Gastroesophageal sphincter (tissue), 4 donors: Measurements from ENCODE around the gene TGM3. TPM values are rescaled to one million over a fixed set of nuclear protein-coding genes. Genes with fewer than 3 reads are reported as not detected.

Experiments
- ATAC-seq: fragments of 150-250 bp; one replicate; pipeline ENCODE4 v1.9.1; 2016; ENCODE audit warnings: mild to moderate bottlenecking, moderate library complexity
- H3K27ac ChIP-seq, 4 donors: fragments of 200-600 bp; sonication (generic) in 3 of 4; 1 replicate in 3 of 4; 2 replicates in 1 of 4; pipeline ENCODE4 v1.5.1; 2016 to 2019
- H3K27me3 ChIP-seq: fragments of 200-600 bp; sonication (generic); one replicate; pipeline ENCODE4 v1.5.1; 2019
- H3K36me3 ChIP-seq, 2 donors: fragments of 200-600 bp; sonication (generic); one replicate each; pipeline ENCODE4 v1.5.1; 2019; ENCODE audit warnings: control low read depth in 1 of 2
- H3K4me1 ChIP-seq, 3 donors: fragments of 200-600 bp; sonication (generic); 1 replicate in 2 of 3; 2 replicates in 1 of 3; pipeline ENCODE4 v1.5.1; 2016 to 2019; ENCODE audit warnings: control low read depth in 2 of 3
- H3K4me3 ChIP-seq, 2 donors: fragments of 200-600 bp; sonication (generic); one replicate each; pipeline ENCODE4 v1.5.1; 2019; ENCODE audit warnings: mild to moderate bottlenecking in 1 of 2, moderate library complexity in 1 of 2
- H3K9me3 ChIP-seq, 3 donors: fragments of 200-600 bp; sonication (generic); one replicate each; pipeline ENCODE4 v1.5.1; 2017 to 2019; ENCODE audit warnings: control low read depth in 2 of 3
- CTCF ChIP-seq, 4 experiments: fragments of 200-600 bp in 2 of 4; fragments of 450-650 bp in 2 of 4; sonication (generic) in 1 of 4; IDR thresholded peaks; one replicate each; pipeline ENCODE4 v1.5.1; 2017 to 2019; ENCODE audit warnings: antibody characterized with exemption in 4 of 4, mild to moderate bottlenecking in 2 of 4, moderate library complexity in 2 of 4
- EP300 ChIP-seq: sonication (generic); formaldehyde crosslinking; IDR thresholded peaks from one replicate; pipeline ENCODE4 v1.6.1; 2017; ENCODE audit warnings: antibody characterized with exemption, mild to moderate bottlenecking
- POLR2A ChIP-seq, 2 donors: fragments of 450-650 bp; IDR thresholded peaks; one replicate each; pipeline ENCODE4 v1.6.1; 2017; ENCODE audit warnings: antibody characterized with exemption in 2 of 2, mild to moderate bottlenecking in 2 of 2, moderate library complexity in 1 of 2
- POLR2AphosphoS5 ChIP-seq: sonication (generic); formaldehyde crosslinking; IDR thresholded peaks from one replicate; pipeline ENCODE4 v1.6.1; 2017; ENCODE audit warnings: antibody characterized with exemption
- WGBS, 2 donors: methylation state at CpG; one replicate each; pipeline ENCODE4 v1.1.5; 2018; ENCODE audit warnings: low coverage in 1 of 2; 5-methylcytosine and 5-hydroxymethylcytosine counted together
- total RNA-seq, 4 donors: library from RNA; depleted of rRNA; stranded (reverse); fragments of >200 nt; gene quantifications; one replicate each; pipeline ENCODE4 v1.1.0, GENCODE V29; 2016

Gene TGM3
- total RNA-seq, 4 donors from 2014 or later: 1.1 to 46.7 (median 4.1) TPM

GRCh38 chr20:2379511-2380229 lies 83.9 kb downstream of the TGM3 start:
- no peaks in the 10 kb centered on the region for H3K4me1 ChIP-seq
- H3K36me3 ChIP-seq: no peaks in the 10 kb centered on the region
- H3K27ac ChIP-seq: no peak overlapping the region
- TF ChIP-seq POLR2AphosphoS5 (no peak), POLR2A (IDR thresholded peaks at IDR 0.05) (no peak)
- 32 to 58% methylated on average over 4 to 7 of the region's 9 CpGs for whole genome bisulfite sequencing, 2 donors
- H3K9me3 ChIP-seq: no peaks in the 10 kb centered on the region
- no peak for ATAC-seq
- H3K4me3 ChIP-seq: no peak overlapping the region
- H3K27me3 ChIP-seq: peaks cover 13% of the 10 kb centered on the region

- Histone ChIP-seq H3K36me3 (no peaks in the 10 kb centered on the region), H3K4me3 (no peak within 1 kb of the TSS), H3K27ac (no peak within 1 kb of the TSS), H3K9me3 (no peaks in the 10 kb centered on the region), H3K27me3 (peaks cover 19% of the 10 kb centered on the region), H3K4me1 (no peaks in the 10 kb centered on the region)
- ATAC-seq: no peak
- TF ChIP-seq POLR2A (IDR thresholded peaks at IDR 0.05) (no peak), POLR2AphosphoS5 (no peak), EP300 (no peak), CTCF (IDR thresholded peaks at IDR 0.05) (no peak)
- WGBS, 2 donors: 67 to 94% methylated on average over 2 to 5 of the region's 10 CpGs
Measured at GRCh38 chr20:2380601-2381000, 84.8 kb downstream of the TGM3 start, which contains the start of gene TGM6. TGM6 (plus strand) TSS chr20:2380901; CDS start chr20:2380969, 68 bp downstream.

GRCh38 chr20:2381303-2381702 lies 85.5 kb downstream of the TGM3 start:
- no peaks in the 10 kb centered on the region for H3K36me3 ChIP-seq
- no peak overlapping the region for H3K27ac ChIP-seq
- no peak for ATAC-seq
- 44 to 57% methylated on average over 3 to 4 of the region's 7 CpGs for WGBS, 2 donors
- H3K27me3 ChIP-seq: peaks cover 26% of the 10 kb centered on the region
- no peaks in the 10 kb centered on the region for H3K4me1 ChIP-seq
- no peak overlapping the region for H3K4me3 ChIP-seq
- TF ChIP-seq EP300 (no peak), POLR2AphosphoS5 (no peak), POLR2A (IDR thresholded peaks at IDR 0.05) (no peak), CTCF (IDR thresholded peaks at IDR 0.05) (no peak)
- H3K9me3 ChIP-seq: peaks cover 0 to 3% (median 0%) of the 10 kb centered on the region in 3 donors

GRCh38 chr20:2382833-2383232 lies 87.0 kb downstream of the TGM3 start:
- H3K4me1 ChIP-seq: no peaks in the 10 kb centered on the region
- H3K36me3 ChIP-seq: no peaks in the 10 kb centered on the region
- 85 to 100% methylated on average over 2 of the region's 2 CpGs for WGBS, 2 donors
- no peak for ATAC-seq
- H3K27me3 ChIP-seq: peaks cover 28% of the 10 kb centered on the region
- H3K9me3 ChIP-seq: peaks cover 0 to 18% (median 0%) of the 10 kb centered on the region in 3 donors
- TF ChIP-seq POLR2A (IDR thresholded peaks at IDR 0.05): no peak
- TF ChIP-seq POLR2AphosphoS5: no peak
- TF ChIP-seq EP300: no peak
- TF ChIP-seq CTCF (IDR thresholded peaks at IDR 0.05): no peak
- H3K27ac ChIP-seq: no peak overlapping the region
- H3K4me3 ChIP-seq: no peak overlapping the region

- no peaks in the 10 kb centered on the region for H3K4me1 ChIP-seq
- H3K27ac ChIP-seq: no peak overlapping the region
- no peak for ATAC-seq
- WGBS, 2 donors: 17 to 40% methylated on average over 1 to 2 of the region's 5 CpGs
- H3K4me3 ChIP-seq: no peak overlapping the region
- H3K9me3 ChIP-seq: peaks cover 0 to 34% (median 0%) of the 10 kb centered on the region in 3 donors
- H3K36me3 ChIP-seq: no peaks in the 10 kb centered on the region
- H3K27me3 ChIP-seq: peaks cover 28% of the 10 kb centered on the region
- TF ChIP-seq EP300: no peak
- TF ChIP-seq CTCF (IDR thresholded peaks at IDR 0.05): no peak
- no peak for TF ChIP-seq POLR2AphosphoS5
- no peak for TF ChIP-seq POLR2A (IDR thresholded peaks at IDR 0.05)
Measured at GRCh38 chr20:2385026-2385425, 89.2 kb downstream of the TGM3 start.
